A549 (cell line): ENCODE measurements around the gene DERL3. TPM values are rescaled to one million over a fixed set of nuclear protein-coding genes. Genes with fewer than 3 reads are reported as not detected.

Experiments used
- ATAC-seq, 2 experiments: fragments of 200-7000 bp in 1 of 2; fragments of >200 bp in 1 of 2; cut with Nextera tagmentation in 1 of 2; cut with Tn5 transposase in 1 of 2; 3 replicates each; pipeline versions ENCODE4 v1.8.0 to v1.9.1; 2018 to 2020; ENCODE audit warnings: mild to moderate bottlenecking in 1 of 2, moderate library complexity in 1 of 2
- CTCF ChIA-PET: fragments of 300-600 bp; sonication (Branson Sonifier 250); formaldehyde crosslinking; extraction: SDS; loops from one replicate; lab custom pipeline; 2021; ENCODE audit warnings: antibody characterized with exemption, inconsistent platforms; lab: Yijun Ruan, JAX
- POLR2A ChIA-PET: fragments of 350-600 bp; formaldehyde crosslinking; extraction: SDS; loops from one replicate; lab custom pipeline; 2021; ENCODE audit warnings: antibody characterized with exemption, inconsistent platforms; lab: Yijun Ruan, JAX
- DNase-seq, 2 experiments: peaks; one replicate each; pipeline versions ENCODE4 v3.0.0 to v3.0.0-alpha.2; 2011 to 2016; ENCODE audit warnings: low read depth in 1 of 2, low spot score in 1 of 2
- FAIRE-seq: peaks from 2 replicates; lab custom pipeline; 2011; peaks lifted over from hg19 to GRCh38; lab: Jason Lieb, UNC
- H3K27ac ChIP-seq, 2 experiments: fragments of >200 bp; sonication (Bioruptor Twin); formaldehyde crosslinking; 3 replicates each; pipeline ENCODE4 v1.5.1; 2016 to 2017
- H3K4me1 ChIP-seq: fragments of >200 bp; sonication (Bioruptor Twin); formaldehyde crosslinking; 3 replicates; pipeline ENCODE4 v1.6.1; 2016
- H3K4me2 ChIP-seq: fragments of >200 bp; sonication (Bioruptor Twin); formaldehyde crosslinking; 3 replicates; pipeline ENCODE4 v1.6.1; 2016
- H3K4me3 ChIP-seq: fragments of >200 bp; sonication (Bioruptor Twin); formaldehyde crosslinking; 3 replicates; pipeline ENCODE4 v1.5.1; 2016
- H3K9me3 ChIP-seq: fragments of >200 bp; sonication (Bioruptor Twin); formaldehyde crosslinking; 3 replicates; pipeline ENCODE4 v1.6.1; 2016
- ATOH8 ChIP-seq: fragments of 250-450 bp; sonication (Bioruptor Pico); IDR thresholded peaks from 2 replicates; pipeline ENCODE4 v1.5.0; 2020; ENCODE audit warnings: low read depth, mild to moderate bottlenecking, moderate library complexity
- BCL3 ChIP-seq: fragments of >200 bp; sonication (Bioruptor Twin); formaldehyde crosslinking; IDR thresholded peaks from 3 replicates; pipeline ENCODE4 v1.6.1; 2016
- CEBPB ChIP-seq, 2 experiments: fragments of >200 bp in 1 of 2; sonication (Bioruptor Twin) in 1 of 2; formaldehyde crosslinking in 1 of 2; IDR thresholded peaks; 2 replicates each; pipeline ENCODE4 v1.6.1; 2012 to 2016
- CHD4 ChIP-seq: fragments of 200-600 bp; sonication (generic); IDR thresholded peaks from 2 replicates; pipeline ENCODE4 v1.6.1; 2016; ENCODE audit warnings: antibody characterized with exemption, mild to moderate bottlenecking, borderline replicate concordance
- CTCF ChIP-seq: fragments of >200 bp; sonication (Bioruptor Twin); formaldehyde crosslinking; IDR thresholded peaks from 3 replicates; pipeline ENCODE4 v1.5.1; 2016
- E2F6 ChIP-seq: IDR thresholded peaks from 2 replicates; pipeline ENCODE4 v1.6.1; 2012; ENCODE audit warnings: low read depth, borderline replicate concordance
- EHF ChIP-seq: fragments of 250-450 bp; sonication (Bioruptor Pico); IDR thresholded peaks from 2 replicates; pipeline ENCODE4 v1.5.0; 2020; ENCODE audit warnings: mild to moderate bottlenecking
- ESRRA ChIP-seq: fragments of 150-350 bp; IDR thresholded peaks from 2 replicates; pipeline ENCODE4 v1.6.1; 2014; ENCODE audit warnings: mild to moderate bottlenecking, low read length, borderline replicate concordance
- FOSB ChIP-seq: fragments of 250-450 bp; sonication (Bioruptor Pico); IDR thresholded peaks from 2 replicates; pipeline ENCODE4 v1.5.0; 2020; ENCODE audit warnings: mild to moderate bottlenecking, moderate library complexity
- FOXS1 ChIP-seq: fragments of 250-450 bp; sonication (Bioruptor Pico); IDR thresholded peaks from 2 replicates; pipeline ENCODE4 v1.5.0; 2020; ENCODE audit warnings: mild to moderate bottlenecking, moderate library complexity
- HES2 ChIP-seq: fragments of >200 bp; sonication (Bioruptor Twin); formaldehyde crosslinking; IDR thresholded peaks from 2 replicates; pipeline ENCODE4 v1.6.1; 2016
- HOXA7 ChIP-seq: fragments of 250-450 bp; sonication (Bioruptor Pico); IDR thresholded peaks from 2 replicates; pipeline ENCODE4 v1.5.0; 2020; ENCODE audit warnings: mild to moderate bottlenecking, moderate library complexity
- HOXB5 ChIP-seq: fragments of 250-450 bp; sonication (Bioruptor Pico); IDR thresholded peaks from 2 replicates; pipeline ENCODE4 v1.5.0; 2020; ENCODE audit warnings: mild to moderate bottlenecking, moderate library complexity
- JUNB ChIP-seq: fragments of >200 bp; sonication (Bioruptor Twin); formaldehyde crosslinking; IDR thresholded peaks from 2 replicates; pipeline ENCODE4 v1.6.1; 2016
- MAX ChIP-seq: IDR thresholded peaks from 2 replicates; pipeline ENCODE4 v1.6.1; 2012
- NFE2L2 ChIP-seq: fragments of 150-350 bp; conservative IDR thresholded peaks from 2 replicates; pipeline ENCODE4 v1.6.1; 2014; ENCODE audit warnings: low read length
- NPAS2 ChIP-seq: fragments of 250-450 bp; sonication (Bioruptor Pico); IDR thresholded peaks from 2 replicates; pipeline ENCODE4 v1.8.0; 2022; ENCODE audit warnings: mild to moderate bottlenecking, moderate library complexity, borderline replicate concordance
- PBX3 ChIP-seq: IDR thresholded peaks from 2 replicates; pipeline ENCODE4 v1.6.1; 2012
- POLR2AphosphoS2 ChIP-seq: conservative IDR thresholded peaks from 2 replicates; pipeline ENCODE4 v1.6.1; 2012; ENCODE audit warnings: low read length, improper control_type of control experiment, inconsistent platforms
- RAD21 ChIP-seq, 2 experiments: fragments of >200 bp in 1 of 2; sonication (Bioruptor Twin) in 1 of 2; formaldehyde crosslinking in 1 of 2; IDR thresholded peaks in 1 of 2; conservative IDR thresholded peaks in 1 of 2; 2 replicates in 1 of 2; 3 replicates in 1 of 2; pipeline ENCODE4 v1.6.1; 2012 to 2018; ENCODE audit warnings: inconsistent platforms in 1 of 2
- RARB ChIP-seq: fragments of 250-450 bp; sonication (Bioruptor Pico); IDR thresholded peaks from 2 replicates; pipeline ENCODE4 v1.8.0; 2021; ENCODE audit warnings: mild to moderate bottlenecking, moderate library complexity
- RCOR1 ChIP-seq: fragments of 150-350 bp; IDR thresholded peaks from 2 replicates; pipeline ENCODE4 v1.6.1; 2014; ENCODE audit warnings: antibody characterized with exemption, low read length, low read depth
- REST ChIP-seq: fragments of 200-600 bp; sonication (generic); IDR thresholded peaks from 2 replicates; pipeline ENCODE4 v1.6.1; 2016; ENCODE audit warnings: antibody characterized with exemption, mild to moderate bottlenecking, moderate library complexity
- TP53 ChIP-seq: fragments of 250-450 bp; sonication (Bioruptor Pico); IDR thresholded peaks from 2 replicates; pipeline ENCODE4 v1.5.0; 2021; ENCODE audit warnings: mild to moderate bottlenecking, moderate library complexity
- WGBS: methylation state at CpG from one replicate; pipeline ENCODE4 v1.1.6; 2017; ENCODE audit errors: missing lambda C conversion rate; 5-methylcytosine and 5-hydroxymethylcytosine counted together
- polyA plus RNA-seq, 4 experiments: library from polyadenylated mRNA; depleted of rRNA in 3 of 4; stranded (reverse); fragments of >200 nt; fragmentation: RNase III in 1 of 4; extraction: RNeasy Plus Mini Kit Qiagen cat#74134 plus additional on column Dnase treatment in 1 of 4; gene quantifications; 2 replicates in 3 of 4; 3 replicates in 1 of 4; pipeline ENCODE4 v1.2.3, GENCODE V29; 2011 to 2017

The DERL3 gene
- polyA plus RNA-seq, 2 of the 4 experiments (the other 2 are of a cell fraction) = 0.08 to 0.40 TPM

GRCh38 chr22:23803001-23803819 is 35.6 kb downstream of the DERL3 start:
- DNase-seq = no peak
- H3K4me3 ChIP-seq = no peak overlapping the region
- no peaks in the 10 kb centered on the region for H3K4me1 ChIP-seq
- POLR2A ChIA-PET = no interaction called here
- no peak overlapping the region for H3K4me2 ChIP-seq
- TF ChIP-seq ESRRA = no peak
- TF ChIP-seq HOXA7 (CRISPR knock-in tag) = no peak
- no peak for TF ChIP-seq ATOH8 (CRISPR knock-in tag)
- no peak for TF ChIP-seq NPAS2 (CRISPR knock-in tag)
- no peak for TF ChIP-seq MAX
- TF ChIP-seq BCL3 = no peak
- no peak for TF ChIP-seq CEBPB (IDR thresholded peaks at IDR 0.05)
- no peak for TF ChIP-seq NFE2L2
- no peak for TF ChIP-seq E2F6
- TF ChIP-seq CHD4 = no peak
- no peaks in the 10 kb centered on the region for H3K9me3 ChIP-seq
- 87% methylated on average over 14 of the region's 21 CpGs for WGBS
- CTCF ChIA-PET = interaction anchor here (1.8 to 2.5 kb wide), 2 partner anchors 34 to 46 kb away, joined by 6 to 7 read pairs; no protein-coding TSS in a partner anchor
- ATAC-seq = no peak
- no peak overlapping the region for H3K27ac ChIP-seq
- FAIRE-seq = no peak

- ChIA-PET POLR2A (no interaction called here), CTCF (interaction anchor here (1.8 kb wide), 1 partner anchor 48 kb away, joined by 6 read pairs; no protein-coding TSS in a partner anchor)
- H3K4me3 ChIP-seq = no peak overlapping the region
- H3K4me2 ChIP-seq = no peak overlapping the region
- no peak for DNase-seq
- no peak overlapping the region for H3K27ac ChIP-seq
- no peak for ATAC-seq
- 96% methylated on average over 8 of the region's 8 CpGs for WGBS
- H3K4me1 ChIP-seq = no peaks in the 10 kb centered on the region
- no peaks in the 10 kb centered on the region for H3K9me3 ChIP-seq
- FAIRE-seq = no peak
- TF ChIP-seq CEBPB (IDR thresholded peaks at IDR 0.05) (no peak), FOXS1 (CRISPR knock-in tag) (no peak), ATOH8 (CRISPR knock-in tag) (no peak), FOSB (CRISPR knock-in tag) (no peak), RCOR1 (no peak), CTCF (no peak), PBX3 (no peak), REST (no peak), RAD21 (conservative IDR thresholded peaks at IDR 0.05 in 1 of 2, IDR thresholded peaks at IDR 0.05 in 1 of 2) (no peak), HES2 (no peak), JUNB (no peak), HOXA7 (CRISPR knock-in tag) (no peak), HOXB5 (no peak), POLR2AphosphoS2 (no peak), RARB (CRISPR knock-in tag) (no peak), TP53 (CRISPR knock-in tag) (no peak), EHF (no peak)
These were observed 36.9 kb downstream of the DERL3 start for GRCh38 chr22:23801886-23802377.
